ENCODE data around the gene KLHL29. TPM values are rescaled to one million over a fixed set of nuclear protein-coding genes. Genes with fewer than 3 reads are reported as not detected.
A peak's percentile ranks its signal among the peaks of the same experiment; 100 is the strongest.

KLHL29 gene
- total and polyA plus RNA-seq, 2 donors: 5.7 to 8.7 TPM

- Histone ChIP-seq H3K4me3 (ENCODE audit: low read depth, low read length) (no peak overlapping the region), H3K27ac (ENCODE audit: low read depth) (no peak overlapping the region), H3K36me3 (ENCODE audit: insufficient read depth) (no peaks in the 10 kb centered on the region), H3K4me1 (ENCODE audit: insufficient read depth) (no peaks in the 10 kb centered on the region)
- 97% methylated on average over 4 of the region's 4 CpGs for WGBS
- no peak for DNase-seq (ENCODE audit: extremely low spot score)
Observed at GRCh38 chr2:23488584-23488983, 103.6 kb downstream of the KLHL29 start.

GRCh38 chr2:23489471-23490322, 104.7 kb downstream of the KLHL29 start:
- 88% methylated on average over 19 of the region's 19 CpGs for WGBS
- H3K36me3 ChIP-seq (ENCODE audit: insufficient read depth): no peaks in the 10 kb centered on the region
- no peaks in the 10 kb centered on the region for H3K4me1 ChIP-seq (ENCODE audit: insufficient read depth)
- no peak for DNase-seq (ENCODE audit: extremely low spot score)
- H3K27ac ChIP-seq (ENCODE audit: low read depth): no peak overlapping the region
- H3K4me3 ChIP-seq (ENCODE audit: low read depth, low read length): no peak overlapping the region

- WGBS: 95% methylated on average over 12 of the region's 12 CpGs
Observed at GRCh38 chr2:23491591-23492336, 106.8 kb downstream of the KLHL29 start.

GRCh38 chr2:23492337-23492675, 107.3 kb downstream of the KLHL29 start:
- no peaks in the 10 kb centered on the region for H3K36me3 ChIP-seq (ENCODE audit: insufficient read depth)
- no peak overlapping the region for H3K4me3 ChIP-seq (ENCODE audit: low read depth, low read length)
- no peak overlapping the region for H3K27ac ChIP-seq (ENCODE audit: low read depth)
- WGBS: 89% methylated on average over 5 of the region's 5 CpGs
- H3K4me1 ChIP-seq (ENCODE audit: insufficient read depth): no peaks in the 10 kb centered on the region
- DNase-seq (ENCODE audit: extremely low spot score): no peak

More at GRCh38 chr2:23491591-23492336, 106.8 kb downstream of the KLHL29 start:
- H3K4me3 ChIP-seq (ENCODE audit: low read depth, low read length): no peak overlapping the region
- no peaks in the 10 kb centered on the region for H3K4me1 ChIP-seq (ENCODE audit: insufficient read depth)
- H3K27ac ChIP-seq (ENCODE audit: low read depth): no peak overlapping the region
- no peaks in the 10 kb centered on the region for H3K36me3 ChIP-seq (ENCODE audit: insufficient read depth)
- DNase-seq (ENCODE audit: extremely low spot score): no peak

- DNase-seq (ENCODE audit: extremely low spot score): peak; percentile 58
- 87% methylated on average over 7 of the region's 7 CpGs for WGBS
- no peak overlapping the region for H3K27ac ChIP-seq (ENCODE audit: low read depth)
- no peaks in the 10 kb centered on the region for H3K4me1 ChIP-seq (ENCODE audit: insufficient read depth)
- no peak overlapping the region for H3K4me3 ChIP-seq (ENCODE audit: low read depth, low read length)
- H3K36me3 ChIP-seq (ENCODE audit: insufficient read depth): no peaks in the 10 kb centered on the region
Observed at GRCh38 chr2:23492921-23493320, 107.9 kb downstream of the KLHL29 start.

- Histone ChIP-seq H3K4me1 (ENCODE audit: insufficient read depth) (no peaks in the 10 kb centered on the region), H3K36me3 (ENCODE audit: insufficient read depth) (no peaks in the 10 kb centered on the region), H3K4me3 (ENCODE audit: low read depth, low read length) (no peak overlapping the region), H3K27ac (ENCODE audit: low read depth) (no peak overlapping the region)
- 85% methylated on average over 4 of the region's 4 CpGs for WGBS
- DNase-seq (ENCODE audit: extremely low spot score): no peak
Observed at GRCh38 chr2:23493846-23494245, 108.9 kb downstream of the KLHL29 start.

- Histone ChIP-seq H3K4me3 (ENCODE audit: low read depth, low read length) (no peak overlapping the region), H3K27ac (ENCODE audit: low read depth) (no peak overlapping the region), H3K4me1 (ENCODE audit: insufficient read depth) (no peaks in the 10 kb centered on the region), H3K36me3 (ENCODE audit: insufficient read depth) (no peaks in the 10 kb centered on the region)
- DNase-seq (ENCODE audit: extremely low spot score): no peak
- WGBS: 79% methylated on average over 8 of the region's 8 CpGs
Observed at GRCh38 chr2:23494286-23494685, 109.3 kb downstream of the KLHL29 start.

- Histone ChIP-seq H3K4me3 (ENCODE audit: low read depth, low read length) (no peak overlapping the region), H3K36me3 (ENCODE audit: insufficient read depth) (no peaks in the 10 kb centered on the region), H3K27ac (ENCODE audit: low read depth) (no peak overlapping the region), H3K4me1 (ENCODE audit: insufficient read depth) (no peaks in the 10 kb centered on the region)
- DNase-seq (ENCODE audit: extremely low spot score): no peak
- WGBS: 81% methylated on average over 19 of the region's 19 CpGs
Observed at GRCh38 chr2:23495661-23496114, 110.7 kb downstream of the KLHL29 start.

- WGBS: 93% methylated on average over 5 of the region's 5 CpGs
- H3K4me1 ChIP-seq (ENCODE audit: insufficient read depth): no peaks in the 10 kb centered on the region
- no peak overlapping the region for H3K27ac ChIP-seq (ENCODE audit: low read depth)
- DNase-seq (ENCODE audit: extremely low spot score): no peak
- H3K36me3 ChIP-seq (ENCODE audit: insufficient read depth): no peaks in the 10 kb centered on the region
- H3K4me3 ChIP-seq (ENCODE audit: low read depth, low read length): no peak overlapping the region
Observed at GRCh38 chr2:23496456-23496855, 111.5 kb downstream of the KLHL29 start.

GRCh38 chr2:23497063-23497462, 112.1 kb downstream of the KLHL29 start:
- WGBS: 79% methylated on average over 7 of the region's 7 CpGs
- no peak for DNase-seq (ENCODE audit: extremely low spot score)
- Histone ChIP-seq H3K4me1 (ENCODE audit: insufficient read depth) (no peaks in the 10 kb centered on the region), H3K27ac (ENCODE audit: low read depth) (no peak overlapping the region), H3K36me3 (ENCODE audit: insufficient read depth) (no peaks in the 10 kb centered on the region), H3K4me3 (ENCODE audit: low read depth, low read length) (no peak overlapping the region)

GRCh38 chr2:23497536-23497935, 112.6 kb downstream of the KLHL29 start:
- H3K4me1 ChIP-seq (ENCODE audit: insufficient read depth): no peaks in the 10 kb centered on the region
- WGBS: 82% methylated on average over 6 of the region's 6 CpGs
- DNase-seq (ENCODE audit: extremely low spot score): no peak
- H3K36me3 ChIP-seq (ENCODE audit: insufficient read depth): no peaks in the 10 kb centered on the region
- no peak overlapping the region for H3K27ac ChIP-seq (ENCODE audit: low read depth)
- no peak overlapping the region for H3K4me3 ChIP-seq (ENCODE audit: low read depth, low read length)

GRCh38 chr2:23498943-23499342, 114.0 kb downstream of the KLHL29 start:
- no peak for DNase-seq (ENCODE audit: extremely low spot score)
- no peaks in the 10 kb centered on the region for H3K4me1 ChIP-seq (ENCODE audit: insufficient read depth)
- 94% methylated on average over 7 of the region's 7 CpGs for WGBS

GRCh38 chr2:23499439-23499838, 114.5 kb downstream of the KLHL29 start:
- Histone ChIP-seq H3K27ac (ENCODE audit: low read depth) (no peak overlapping the region), H3K36me3 (ENCODE audit: insufficient read depth) (no peaks in the 10 kb centered on the region), H3K4me1 (ENCODE audit: insufficient read depth) (no peaks in the 10 kb centered on the region), H3K4me3 (ENCODE audit: low read depth, low read length) (no peak overlapping the region)
- WGBS: 94% methylated on average over 8 of the region's 8 CpGs
- no peak for DNase-seq (ENCODE audit: extremely low spot score)

More at GRCh38 chr2:23498943-23499342, 114.0 kb downstream of the KLHL29 start:
- Histone ChIP-seq H3K27ac (ENCODE audit: low read depth) (no peak overlapping the region), H3K4me3 (ENCODE audit: low read depth, low read length) (no peak overlapping the region), H3K36me3 (ENCODE audit: insufficient read depth) (no peaks in the 10 kb centered on the region)

GRCh38 chr2:23500836-23501235, 115.9 kb downstream of the KLHL29 start:
- DNase-seq (ENCODE audit: extremely low spot score): no peak
- no peak overlapping the region for H3K4me3 ChIP-seq (ENCODE audit: low read depth, low read length)
- H3K27ac ChIP-seq (ENCODE audit: low read depth): no peak overlapping the region
- no peaks in the 10 kb centered on the region for H3K36me3 ChIP-seq (ENCODE audit: insufficient read depth)
- WGBS: 97% methylated on average over 12 of the region's 12 CpGs
- no peaks in the 10 kb centered on the region for H3K4me1 ChIP-seq (ENCODE audit: insufficient read depth)

Data from urinary bladder (tissue), 4 donors.